Right lobe of liver (tissue), 6 donors: ENCODE measurements around the gene FABP7. TPM values are rescaled to one million over a fixed set of nuclear protein-coding genes. Genes with fewer than 3 reads are reported as not detected.
"Not testable (repeated sequence)": the region's sequence is repeated elsewhere in the genome, so short reads cannot be mapped to it uniquely, and the experiment has no call there.

Source experiments
- ATAC-seq, 4 donors: fragments of 200-7000 bp; cut with Tn5 transposase; one replicate each; pipeline ENCODE4 v1.9.1; 2020; ENCODE audit warnings: mild to moderate bottlenecking in 4 of 4, moderate library complexity in 4 of 4
- DNase-seq, 3 donors: peaks; one replicate each; pipeline ENCODE4 v3.0.0-alpha.2; 2020
- H3K27ac ChIP-seq, 3 donors: fragments of 200-600 bp; one replicate each; pipeline ENCODE4 v1.8.0; 2022
- H3K27me3 ChIP-seq, 2 donors: fragments of 200-600 bp; one replicate each; pipeline ENCODE4 v1.8.0; 2022
- H3K36me3 ChIP-seq, 4 donors: fragments of 200-600 bp; sonication (generic) in 1 of 4; one replicate each; pipeline versions ENCODE4 v1.5.1 to v1.8.0; 2017 to 2022; ENCODE audit warnings: control low read depth in 1 of 4
- H3K4me1 ChIP-seq, 4 donors: fragments of 200-600 bp; sonication (generic) in 1 of 4; one replicate each; pipeline versions ENCODE4 v1.5.1 to v1.8.0; 2017 to 2022; ENCODE audit warnings: control low read depth in 1 of 4
- H3K4me3 ChIP-seq, 3 donors: fragments of 200-600 bp; one replicate each; pipeline ENCODE4 v1.8.0; 2022
- H3K9me3 ChIP-seq, 4 donors: fragments of 200-600 bp; sonication (generic) in 1 of 4; one replicate each; pipeline versions ENCODE4 v1.5.1 to v1.8.0; 2017 to 2022; ENCODE audit warnings: control low read depth in 1 of 4
- CTCF ChIP-seq, 4 donors: fragments of 200-600 bp in 3 of 4; fragments of 450-650 bp in 1 of 4; IDR thresholded peaks; one replicate each; pipeline versions ENCODE4 v1.5.1 to v1.8.0; 2016 to 2022; ENCODE audit warnings: antibody characterized with exemption in 4 of 4, mild to moderate bottlenecking in 2 of 4
- POLR2A ChIP-seq: fragments of 450-650 bp; IDR thresholded peaks from one replicate; pipeline ENCODE4 v1.6.1; 2017; ENCODE audit warnings: antibody characterized with exemption, mild to moderate bottlenecking
- WGBS: methylation state at CpG from one replicate; pipeline ENCODE4 v1.1.6; 2018; ENCODE audit warnings: low coverage, low lambda C conversion rate; ENCODE audit not compliant: insufficient coverage; ENCODE audit errors: missing lambda C conversion rate; 5-methylcytosine and 5-hydroxymethylcytosine counted together
- intact Hi-C, 2 donors: fragments of 100-400 bp; cut with DNase I; formaldehyde crosslinking; loops; one replicate each; pipeline versions ENCODE4 v1.11.2 to v1.14.1; 2022
- total RNA-seq, 6 experiments: library from RNA; depleted of rRNA in 2 of 6; stranded (reverse); fragments of >200 nt in 2 of 6; fragmentation: NEBNext Ultra II Directional in 3 of 6; extraction: Animal tissue kit (Norgen Biotek cat#: 25700) in 3 of 6; gene quantifications; one replicate each; pipeline versions ENCODE4 v1.1.0 to v1.2.4, GENCODE V29; 2016 to 2023
- donor health status: DM: no; HTN: yes; CAD: no.
- donor health status: DM: no; HTN: no; CAD: no.
- donor health status: DM: no; HTN: no; CAD: no.
- donor health status: DM: no; HTN: yes; CAD: no.
- donor health status: DM: no; HTN: yes; CAD: no.

The FABP7 gene
- total RNA-seq, 6 experiments from 2014 or later = not detected

GRCh38 chr6:122740091-122740490 is 39.4 kb upstream of the FABP7 start:
- Histone ChIP-seq H3K27ac (no peak overlapping the region), H3K27me3 (no peaks in the 10 kb centered on the region), H3K36me3 (no peaks in the 10 kb centered on the region), H3K4me1 (no peaks in the 10 kb centered on the region), H3K4me3 (no peak overlapping the region), H3K9me3 (no peaks in the 10 kb centered on the region)
- WGBS = 93% methylated on average over 2 of the region's 2 CpGs
- ATAC-seq = no peak
- DNase-seq = no peak
- TF ChIP-seq POLR2A (no peak), CTCF (IDR thresholded peaks at IDR 0.05) (no peak)
- intact Hi-C loops = loop anchor here in 1 of 2 donors (5.0 kb wide), 1 partner anchor 97 kb away; no protein-coding TSS in a partner anchor

GRCh38 chr6:122740936-122741335 is 38.6 kb upstream of the FABP7 start:
- TF ChIP-seq POLR2A (no peak), CTCF (IDR thresholded peaks at IDR 0.05) (no peak)
- no peak overlapping the region for H3K27ac ChIP-seq
- H3K9me3 ChIP-seq = no peaks in the 10 kb centered on the region
- H3K4me1 ChIP-seq = no peaks in the 10 kb centered on the region
- DNase-seq = no peak
- no peaks in the 10 kb centered on the region for H3K36me3 ChIP-seq
- no peaks in the 10 kb centered on the region for H3K27me3 ChIP-seq
- H3K4me3 ChIP-seq = no peak overlapping the region
- ATAC-seq = no peak
- intact Hi-C loops = loop anchor here in 1 of 2 donors (5.0 kb wide), 1 partner anchor 96 kb away; no protein-coding TSS in a partner anchor
- WGBS = 47% methylated on average over 2 of the region's 2 CpGs

GRCh38 chr6:122744247-122744646 is 35.3 kb upstream of the FABP7 start:
- not testable (repeated sequence) for ATAC-seq, H3K4me3 ChIP-seq
- WGBS = 39% methylated on average over 5 of the region's 8 CpGs

GRCh38 chr6:122744856-122745255 is 34.7 kb upstream of the FABP7 start:
- not testable (repeated sequence) for H3K27me3 ChIP-seq, H3K36me3 ChIP-seq, H3K4me3 ChIP-seq, ATAC-seq, DNase-seq, H3K4me1 ChIP-seq, H3K9me3 ChIP-seq, H3K27ac ChIP-seq
- 78% methylated on average over 3 of the region's 3 CpGs for WGBS
- intact Hi-C loops = loop anchor here in 1 of 2 donors (5.0 kb wide), 1 partner anchor 92 kb away; no protein-coding TSS in a partner anchor

More at GRCh38 chr6:122744247-122744646, 35.3 kb upstream of the FABP7 start:
- not testable (repeated sequence) for DNase-seq, H3K9me3 ChIP-seq, H3K27ac ChIP-seq, H3K4me1 ChIP-seq, H3K27me3 ChIP-seq, H3K36me3 ChIP-seq
- peak; percentile 11 to 45 (median 34) for TF ChIP-seq CTCF (IDR thresholded peaks at IDR 0.05)
- intact Hi-C loops = loop anchor here in 1 of 2 donors (5.0 kb wide), 1 partner anchor 93 kb away; no protein-coding TSS in a partner anchor

GRCh38 chr6:122746688-122747087 is 32.8 kb upstream of the FABP7 start:
- DNase-seq (no peak), ATAC-seq (no peak)
- Histone ChIP-seq H3K4me3 (no peak overlapping the region), H3K4me1 (no peaks in the 10 kb centered on the region), H3K36me3 (no peaks in the 10 kb centered on the region), H3K27me3 (no peaks in the 10 kb centered on the region), H3K27ac (no peak overlapping the region), H3K9me3 (no peaks in the 10 kb centered on the region)
- WGBS = 78% methylated on average over 9 of the region's 9 CpGs
- intact Hi-C loops = no loop called here
- TF ChIP-seq CTCF (IDR thresholded peaks at IDR 0.05) (no peak), POLR2A (no peak)
